ENCODE data around the gene C10orf71.
A peak's percentile ranks its signal among the peaks of the same experiment; 100 is the strongest.

Gene C10orf71

DNA sequence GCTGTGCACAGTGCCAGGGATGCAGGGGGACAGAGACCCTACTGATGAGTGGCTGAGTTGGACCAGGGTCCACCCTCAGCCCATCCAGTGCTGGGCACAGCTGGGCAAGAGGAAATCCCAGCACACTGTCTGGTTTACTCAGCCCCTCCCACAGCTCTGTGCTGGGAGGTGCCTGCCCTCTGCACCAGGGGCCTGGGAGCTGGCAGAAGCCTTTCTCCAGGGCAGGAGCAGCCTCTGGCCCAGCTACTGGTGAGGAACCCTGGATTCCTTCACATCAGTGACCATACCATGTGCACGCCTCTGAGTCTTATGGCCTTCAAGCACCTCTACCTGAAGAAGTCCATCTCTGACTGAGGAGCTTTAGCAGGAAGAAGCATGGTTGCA is 25.9 kb upstream of the C10orf71 start:
- no peak for DNase-seq

DNA sequence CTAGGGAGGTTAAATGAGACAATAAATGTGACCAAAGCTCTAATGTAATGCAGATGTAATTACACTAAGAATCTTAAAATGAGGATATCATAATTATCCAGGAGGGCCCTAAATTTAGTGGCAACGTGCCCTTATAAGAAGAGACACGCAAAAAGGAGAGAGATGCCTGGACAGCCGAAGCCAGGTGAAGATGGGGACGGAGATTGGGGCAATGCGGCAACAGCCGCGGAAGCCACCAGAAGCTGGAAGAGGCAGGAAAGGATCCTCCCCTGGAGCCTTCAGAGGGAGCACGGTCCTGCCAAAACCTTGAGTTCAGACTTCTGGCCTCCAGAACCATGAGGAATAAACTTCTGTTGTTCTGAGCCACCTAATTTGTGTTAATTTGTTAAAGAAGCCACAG is 25.3 kb upstream of the C10orf71 start:
- no peak for DNase-seq

DNA sequence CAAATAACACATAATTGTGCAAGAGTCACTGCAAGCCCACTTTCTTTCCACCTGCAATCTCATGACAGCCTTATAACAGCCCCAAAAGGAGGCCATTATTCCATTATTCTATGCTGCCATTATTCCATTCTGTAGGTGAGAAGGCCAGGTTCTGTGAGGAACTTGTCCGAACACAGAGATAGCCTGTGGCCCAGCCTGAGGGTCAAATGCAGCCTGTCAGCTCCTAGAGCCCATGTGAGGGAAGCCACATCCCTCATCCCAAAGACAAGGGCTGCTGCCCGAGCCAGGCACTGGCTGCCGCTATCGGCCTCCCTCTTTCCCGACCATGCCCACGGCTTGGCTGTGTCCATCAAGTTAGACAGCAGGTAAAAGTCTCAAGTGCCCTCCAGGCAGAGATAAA is 24.1 kb upstream of the C10orf71 start:
- no peak for DNase-seq

DNA sequence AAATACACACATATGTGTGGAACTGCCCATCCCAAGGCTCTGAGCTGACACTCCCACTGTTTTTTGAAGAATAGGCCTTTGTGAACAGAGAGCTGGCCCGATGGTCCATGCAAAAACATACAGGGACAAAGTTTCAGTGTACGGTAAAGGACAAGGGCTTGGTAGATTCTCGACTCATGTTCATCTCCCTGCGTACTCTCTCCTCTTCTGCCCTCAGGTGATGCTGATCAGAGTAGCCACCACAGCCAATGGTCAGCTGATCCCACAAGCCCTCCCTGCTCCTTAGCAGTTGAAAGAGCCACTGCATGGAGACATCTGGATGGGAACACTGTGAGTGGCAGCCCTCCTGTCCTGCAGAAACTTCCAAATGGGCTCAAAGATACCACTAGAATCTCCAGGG is 23.1 kb upstream of the C10orf71 start:
- no peak for DNase-seq

DNA sequence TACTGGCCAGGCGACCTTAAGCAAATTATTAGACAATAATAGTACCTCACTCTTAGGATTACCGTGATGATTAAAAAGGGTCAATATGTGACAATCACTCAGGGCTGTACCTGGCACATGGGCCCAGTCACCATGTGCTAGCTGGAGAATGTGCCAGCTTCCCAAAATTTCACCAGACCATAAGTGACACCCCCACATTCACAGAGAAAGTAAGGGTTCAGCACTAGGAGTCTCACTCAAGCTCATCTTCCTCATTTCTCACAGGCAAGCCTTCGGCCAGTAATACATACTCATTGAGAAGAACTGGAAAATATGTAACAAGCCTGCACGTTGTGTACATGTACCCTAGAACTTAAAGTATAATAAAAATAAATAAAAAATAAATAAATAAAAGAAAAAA is 22.4 kb upstream of the C10orf71 start:
- no peak for DNase-seq

DNA sequence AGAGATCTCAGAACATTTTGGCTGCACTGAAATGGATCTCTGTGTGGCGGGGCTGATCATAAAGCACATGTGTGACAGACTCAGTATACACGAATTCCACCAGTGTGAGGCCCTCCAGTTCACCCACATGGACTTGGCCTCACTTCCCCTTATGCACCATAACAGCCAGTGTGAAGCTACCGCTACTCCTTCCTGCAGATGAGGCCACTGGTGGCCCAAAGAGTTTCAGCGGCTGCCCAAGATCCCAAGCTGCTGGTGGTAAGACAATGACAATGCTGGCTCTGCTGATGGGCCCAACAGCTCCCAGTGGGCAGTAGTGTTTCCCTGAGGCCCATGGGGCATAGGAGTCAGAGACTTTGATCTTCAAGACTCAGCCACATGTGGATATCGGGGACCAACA is 21.0 kb upstream of the C10orf71 start:
- no peak for DNase-seq

DNA sequence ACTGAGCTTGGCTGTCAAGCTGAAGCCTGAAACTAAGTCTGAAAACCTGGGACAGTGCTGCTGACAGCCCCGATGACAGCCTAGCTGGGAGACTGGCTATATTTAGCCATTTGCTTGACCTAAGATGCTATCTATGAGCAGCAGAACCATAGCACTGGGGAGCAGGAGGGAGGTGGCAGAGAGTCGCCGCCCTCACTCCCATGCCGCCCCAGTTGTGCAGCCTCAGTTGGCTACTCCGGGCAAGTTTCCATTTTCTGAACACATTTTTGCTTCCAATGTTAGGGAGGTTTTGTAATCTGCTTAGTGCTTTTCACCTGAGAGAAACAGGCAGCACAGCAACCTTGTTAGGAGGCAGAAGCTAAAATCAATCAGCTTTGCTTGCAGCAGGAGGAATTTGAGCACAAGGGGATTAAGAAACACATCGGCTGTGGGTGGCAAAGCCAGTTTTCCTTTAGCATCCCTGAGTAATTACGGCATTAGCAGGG is 20.4 kb upstream of the C10orf71 start:
- no peak for DNase-seq

- DNase-seq = no peak
Measured at GRCh38 chr10:49279015-49279880, 19.7 kb upstream of the C10orf71 start.

- no peak for DNase-seq
Measured at GRCh38 chr10:49280001-49280408, 19.0 kb upstream of the C10orf71 start.

- DNase-seq = peak in 1 of 2 donors; percentile 6
Measured at GRCh38 chr10:49281461-49281860, 17.5 kb upstream of the C10orf71 start.

DNA sequence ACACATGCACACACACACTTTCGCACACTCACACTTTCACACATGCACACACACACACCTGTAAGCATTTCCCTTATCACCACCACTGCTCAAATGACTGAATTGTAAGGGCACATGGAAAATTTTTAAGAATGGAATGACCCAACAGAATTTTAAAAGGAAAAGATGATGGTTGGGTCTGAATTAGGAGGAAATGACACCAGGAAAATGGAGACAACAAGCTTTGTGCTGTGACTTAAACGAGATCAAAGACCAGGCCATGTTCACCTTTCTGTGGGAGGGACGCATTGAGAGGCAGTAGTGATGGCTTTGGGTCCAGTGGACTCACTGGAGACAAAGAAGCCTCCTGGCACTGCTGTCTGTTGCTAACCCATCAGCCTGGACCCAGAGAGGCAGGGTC is 16.7 kb upstream of the C10orf71 start:
- no peak for DNase-seq

DNA sequence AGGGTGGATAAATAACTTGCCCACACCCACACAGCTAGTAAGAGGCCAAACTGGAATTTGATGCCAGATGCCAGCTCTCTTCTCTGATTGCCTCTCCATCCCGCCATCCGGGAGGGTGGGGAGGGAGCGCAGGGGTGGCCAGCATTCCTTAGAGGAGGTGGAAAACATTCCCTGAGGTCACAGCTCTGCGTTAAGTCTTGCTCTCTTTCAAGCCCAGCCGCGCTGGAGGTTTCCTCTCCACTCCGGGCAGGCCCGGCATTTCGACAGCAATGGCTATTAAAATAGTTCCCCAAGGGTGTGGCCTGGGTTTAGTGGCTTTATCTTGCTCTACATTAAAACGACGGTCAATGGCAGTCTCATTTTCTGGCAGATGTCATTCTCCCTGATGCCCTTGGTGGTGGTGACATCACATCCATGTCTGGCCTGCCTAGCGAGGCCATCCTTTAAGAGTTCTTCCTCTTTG is 16.1 kb upstream of the C10orf71 start:
- DNase-seq = no peak

DNA sequence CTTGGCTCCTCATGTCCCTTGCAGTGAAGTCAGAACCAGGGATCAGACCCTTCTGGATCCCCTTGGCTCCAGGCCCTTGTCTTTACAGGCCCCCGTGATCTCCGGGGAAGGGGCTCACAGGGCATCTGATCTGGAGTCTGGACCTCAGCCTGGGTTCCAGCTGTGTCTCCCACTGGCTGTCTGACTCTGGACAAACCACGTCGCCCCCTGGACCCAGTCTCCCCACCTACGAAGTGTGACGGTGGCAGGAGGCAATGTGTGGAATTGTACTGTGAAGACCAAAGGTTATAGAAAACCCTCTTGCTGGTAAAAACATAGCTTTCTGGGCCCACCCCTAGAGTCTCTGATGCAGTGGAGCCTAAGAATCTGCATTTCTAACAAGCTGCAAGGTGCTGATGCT is 15.5 kb upstream of the C10orf71 start:
- DNase-seq = no peak

GRCh38 chr10:49284356-49284755 is 14.6 kb upstream of the C10orf71 start:
- no peak for DNase-seq

GRCh38 chr10:49285232-49285631 is 13.7 kb upstream of the C10orf71 start:
- no peak for DNase-seq

GRCh38 chr10:49286686-49287085 is 12.3 kb upstream of the C10orf71 start:
- no peak for DNase-seq

- DNase-seq = no peak
Measured at GRCh38 chr10:49287689-49288340, 11.2 kb upstream of the C10orf71 start.

- DNase-seq = no peak
Measured at GRCh38 chr10:49288341-49289065, 10.5 kb upstream of the C10orf71 start.

DNA sequence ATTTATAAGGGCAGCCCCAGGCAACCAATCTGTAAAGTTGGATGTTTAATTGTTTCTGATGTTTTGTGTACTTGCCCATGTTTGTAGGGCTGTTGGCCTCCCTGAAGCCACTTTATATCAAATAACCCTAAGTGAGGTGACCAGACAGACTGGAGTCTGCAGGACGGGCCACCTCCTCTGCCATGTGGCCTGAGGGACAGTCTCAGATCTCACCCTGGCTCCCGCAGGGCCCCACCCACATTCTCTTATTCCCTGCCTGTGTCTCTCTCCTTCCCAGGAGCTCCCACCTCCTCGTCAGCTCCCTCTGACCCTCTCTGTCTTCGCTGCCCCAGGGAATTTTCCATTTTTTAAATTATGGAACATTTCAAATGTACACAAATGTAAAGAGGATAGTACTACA is 9.5 kb upstream of the C10orf71 start:
- no peak for DNase-seq

DNA sequence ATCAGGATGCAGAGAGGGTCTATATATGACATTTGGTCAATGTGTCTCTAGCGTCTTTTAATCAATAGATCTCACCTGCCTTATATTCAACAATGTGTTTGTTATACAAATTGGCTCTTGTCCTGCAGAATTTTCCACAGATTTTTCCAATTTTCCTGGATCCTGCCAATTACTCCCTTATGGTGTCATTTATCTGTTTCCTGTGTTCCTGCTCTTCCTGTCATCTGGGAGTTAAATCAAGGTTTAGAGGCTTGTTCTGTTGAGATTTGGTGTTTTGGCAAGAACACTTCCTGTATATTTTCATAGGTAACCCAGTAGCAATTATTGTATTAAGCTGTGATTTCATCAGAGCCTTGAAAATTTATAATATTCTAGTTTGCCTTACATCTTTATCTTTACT is 8.8 kb upstream of the C10orf71 start:
- DNase-seq = no peak

- DNase-seq = no peak
Measured at GRCh38 chr10:49290607-49291006, 8.4 kb upstream of the C10orf71 start.

DNA sequence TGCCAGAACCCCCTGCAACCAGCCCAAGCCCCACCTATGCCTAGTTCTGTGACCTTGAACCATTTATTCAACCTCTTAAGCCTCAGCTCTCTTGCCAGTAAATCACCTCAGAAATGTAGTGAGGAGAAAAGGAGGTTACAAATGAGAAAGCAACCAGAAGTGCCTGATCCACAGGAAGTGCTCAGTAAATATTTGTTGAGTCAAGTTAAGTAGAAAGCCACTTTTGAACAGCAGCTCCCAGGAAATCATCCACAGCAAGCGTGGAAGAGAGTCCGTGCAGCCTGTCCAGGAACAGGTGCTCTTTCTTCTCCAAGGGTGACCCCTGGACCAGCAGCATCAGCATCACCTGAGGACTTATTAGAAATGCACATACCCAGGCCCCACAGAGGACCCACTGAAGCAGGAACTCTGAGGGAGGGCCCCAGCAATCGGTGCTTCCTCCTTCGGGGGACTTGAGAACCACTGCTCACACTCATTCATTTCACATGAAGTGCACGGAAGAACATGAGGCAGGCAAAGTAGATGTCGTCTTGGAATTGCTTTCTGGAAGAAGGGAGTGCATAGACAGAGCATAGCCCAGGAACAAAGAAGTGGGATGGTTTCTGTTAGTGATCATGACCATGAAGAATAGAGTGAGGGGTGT is 6.3 kb upstream of the C10orf71 start:
- no peak for DNase-seq

DNA sequence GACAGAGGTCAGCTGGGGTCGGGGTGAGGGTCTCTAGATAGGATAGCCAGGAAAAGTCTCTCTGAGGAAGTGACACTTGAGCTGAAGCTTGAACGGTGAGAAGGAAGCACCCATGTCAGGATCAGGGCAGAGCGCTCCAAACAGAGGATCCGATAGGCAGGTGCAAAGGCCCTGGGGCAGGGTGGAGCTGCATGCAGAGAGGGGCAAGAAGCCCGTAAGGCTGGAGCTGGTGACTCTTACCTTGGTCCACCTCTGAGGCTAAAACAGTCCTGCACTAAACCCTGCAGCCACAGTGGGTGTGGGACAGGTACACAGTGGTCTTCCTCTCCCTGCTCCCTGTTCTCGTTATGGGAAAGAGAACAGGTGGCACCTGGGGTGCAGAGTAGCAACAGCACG is 5.8 kb upstream of the C10orf71 start:
- DNase-seq = no peak
